ENCODE results near the gene COL8A2. TPM values are rescaled to one million over a fixed set of nuclear protein-coding genes. Genes with fewer than 3 reads are reported as not detected.
"Not testable (repeated sequence)": the region's sequence is repeated elsewhere in the genome, so short reads cannot be mapped to it uniquely, and the experiment has no call there.

Gene COL8A2
- total RNA-seq (2014; rRNA removed; shearing (Covaris generic)): 2.2 and 3.7 TPM in 2 replicates

DNA sequence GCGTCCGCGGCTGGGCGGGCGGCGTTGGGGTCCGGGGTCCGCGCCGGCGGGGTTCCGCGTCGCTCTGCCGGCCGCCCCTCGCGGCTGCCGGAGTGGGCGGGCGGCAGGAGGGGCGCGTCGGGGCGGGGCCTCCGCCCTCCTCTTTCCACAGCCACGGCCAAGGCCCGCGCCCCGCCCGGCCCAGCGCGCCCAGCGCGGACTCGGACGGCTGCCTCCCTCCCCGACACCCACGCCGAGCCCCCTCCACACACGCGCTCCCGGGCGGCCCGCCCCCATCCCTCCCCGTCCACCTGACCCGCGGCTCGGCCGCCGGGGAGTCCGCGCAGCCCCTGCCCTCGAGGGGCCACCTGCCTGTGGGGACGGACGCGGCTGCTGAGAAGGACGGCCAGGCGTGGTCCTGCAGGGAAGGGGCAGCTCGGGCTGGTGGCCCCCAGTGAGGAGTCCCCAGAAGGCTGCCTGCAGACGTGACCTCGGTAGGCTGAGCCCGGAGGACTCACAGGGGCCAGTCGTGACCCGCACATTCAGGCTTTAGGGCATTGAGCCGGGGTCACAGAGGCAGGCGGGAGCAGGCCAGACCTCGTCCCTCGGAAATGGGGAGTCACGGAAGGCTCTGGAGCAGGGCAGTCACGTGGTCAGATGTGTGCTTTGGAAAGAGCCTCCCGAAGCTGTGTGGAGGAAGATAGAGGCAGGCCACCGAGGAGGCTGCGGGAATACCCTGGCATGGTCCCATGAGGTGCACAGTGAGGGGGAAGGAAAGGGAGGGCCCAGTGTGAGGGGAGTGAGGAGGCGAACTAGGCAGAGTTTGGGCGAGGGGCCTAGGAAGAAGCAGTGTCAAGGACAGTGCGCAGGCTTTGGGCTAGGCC, at the start of gene COL8A2:
COL8A2 (minus strand) TSS at position 94 of the 863 bp plus-strand sequence. CDS start 24,980 bp downstream, outside the sequence.
- no peak for DNase-seq (ENCODE audit: low read depth)

DNA sequence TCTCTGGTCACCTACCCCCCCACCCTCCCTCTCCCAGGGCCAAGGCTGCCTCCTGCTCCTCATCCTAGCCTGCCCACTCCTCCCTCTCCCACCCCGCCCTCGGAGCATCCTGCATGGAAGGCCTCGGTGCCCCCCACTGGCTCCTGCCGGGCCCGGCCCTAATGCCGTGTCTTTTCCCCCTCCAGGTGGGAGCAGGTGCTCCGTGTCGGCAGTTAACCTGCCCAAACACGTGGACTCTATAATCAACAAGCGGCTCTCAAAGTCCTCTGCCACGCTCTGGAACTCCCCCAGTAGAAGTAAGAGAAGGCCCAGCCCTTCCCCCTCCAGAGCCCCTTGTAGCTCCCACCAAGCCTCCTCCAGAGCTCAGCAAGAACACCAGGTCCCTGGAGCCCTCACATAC, 49.7 kb upstream of the COL8A2 start:
- no peak for DNase-seq (ENCODE audit: low read depth)

DNA sequence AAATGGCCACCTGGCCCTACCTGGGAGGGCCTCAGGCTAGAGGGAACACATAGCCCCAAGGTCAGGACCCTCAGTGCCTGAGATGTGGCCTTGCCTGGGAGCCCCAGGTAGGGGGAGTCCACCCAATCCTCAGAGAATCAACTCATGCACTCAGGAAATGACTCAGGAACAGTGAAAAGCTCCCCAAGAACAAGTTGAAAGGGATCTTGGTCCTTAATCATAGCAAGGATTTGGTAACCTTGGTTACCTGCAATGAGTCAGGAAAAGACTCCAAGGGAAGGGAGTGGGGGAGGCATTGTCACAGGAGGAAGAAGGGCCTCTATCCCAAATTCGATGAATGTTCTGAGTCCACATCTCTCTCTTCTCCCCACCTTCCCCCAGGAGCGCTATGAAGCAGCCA, 48.0 kb upstream of the COL8A2 start:
- DNase-seq (ENCODE audit: low read depth): peak; percentile 85

DNA sequence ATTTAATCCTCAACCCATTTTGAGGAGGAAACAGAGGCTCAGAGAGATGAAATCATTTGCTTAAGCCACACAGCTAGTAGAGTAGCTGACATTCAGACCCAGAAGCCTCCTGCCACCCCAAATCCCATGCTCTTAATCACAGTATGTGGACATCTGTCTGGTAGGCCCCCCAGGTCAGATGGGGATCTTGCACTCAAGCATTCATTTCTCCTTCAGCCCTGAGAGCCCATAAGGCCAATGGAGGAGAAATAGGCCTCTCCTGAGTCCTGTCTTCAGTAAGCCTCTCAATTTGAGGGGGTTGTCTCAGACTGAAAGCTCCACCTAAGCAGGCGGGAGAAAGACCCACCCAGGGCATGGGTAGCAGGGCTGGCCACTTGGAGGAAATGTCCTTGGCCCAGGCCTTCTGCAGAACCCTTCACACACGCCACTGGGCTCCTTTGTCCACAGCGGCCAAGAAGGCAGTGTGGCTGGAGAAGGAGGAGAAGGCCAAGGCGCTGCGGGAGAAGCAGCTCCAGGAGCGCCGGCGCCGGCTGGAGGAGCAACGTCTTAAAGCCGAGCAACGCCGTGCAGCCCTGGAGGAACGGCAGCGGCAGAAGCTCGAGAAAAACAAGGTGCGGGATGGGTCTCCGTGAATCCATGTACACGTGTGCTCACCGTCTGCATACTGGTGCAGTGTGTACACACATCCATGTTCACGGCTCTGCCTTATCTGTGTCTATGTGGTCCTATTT, 47.2 kb upstream of the COL8A2 start:
- DNase-seq (ENCODE audit: low read depth): no peak

DNA sequence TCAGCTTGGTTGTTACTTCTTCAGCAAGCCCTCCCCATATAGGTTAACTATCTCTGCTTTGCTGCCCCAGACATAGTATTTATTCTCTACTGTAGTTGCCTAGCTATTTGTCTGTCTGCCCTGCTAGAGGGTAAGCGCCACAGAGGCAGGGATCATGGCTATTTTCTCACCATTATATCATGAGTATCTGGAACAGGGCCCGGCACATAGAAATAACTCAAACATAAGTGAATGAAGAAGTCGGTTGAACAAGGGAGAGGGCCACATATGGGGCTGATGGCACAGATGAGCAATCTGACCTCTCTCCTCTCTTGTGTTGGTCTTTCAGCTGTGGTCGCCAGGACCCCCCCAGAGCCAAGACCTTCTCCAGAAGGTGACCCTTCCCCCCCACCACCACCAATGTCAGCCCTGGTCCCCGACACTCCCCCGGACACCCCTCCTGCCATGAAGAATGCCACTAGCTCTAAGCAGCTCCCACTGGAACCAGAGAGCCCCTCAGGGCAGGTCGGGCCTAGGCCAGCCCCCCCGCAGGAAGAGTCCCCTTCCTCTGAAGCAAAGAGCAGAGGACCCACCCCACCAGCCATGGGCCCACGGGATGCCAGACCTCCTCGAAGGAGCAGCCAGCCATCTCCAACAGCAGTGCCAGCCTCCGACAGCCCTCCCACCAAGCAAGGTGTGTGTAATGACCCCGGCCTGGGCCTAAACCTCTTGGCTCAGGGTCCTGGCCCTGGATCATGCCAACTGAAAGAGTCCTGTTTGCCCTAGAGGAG, 45.8 kb upstream of the COL8A2 start:
- no peak for DNase-seq (ENCODE audit: low read depth)

DNA sequence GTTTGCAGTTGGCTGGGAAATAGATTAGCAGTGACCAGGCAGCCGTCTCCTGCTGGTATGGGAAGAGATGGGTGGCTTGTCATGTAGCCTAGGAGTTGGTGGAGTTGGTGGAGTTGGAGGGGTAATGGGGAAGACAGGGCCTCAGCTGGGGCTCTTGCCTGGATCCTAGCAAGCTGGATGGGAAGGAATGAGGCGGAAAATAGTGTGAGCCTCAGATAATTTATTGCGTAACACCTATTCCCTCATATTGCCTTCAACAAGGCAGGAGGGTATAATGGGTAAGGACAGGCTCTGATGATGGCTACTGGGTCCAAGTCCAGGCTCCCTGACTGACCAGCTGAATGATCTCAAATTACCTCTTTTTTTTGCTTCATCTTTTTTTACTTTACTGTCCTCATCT, 43.5 kb upstream of the COL8A2 start:
- DNase-seq (ENCODE audit: low read depth): no peak

DNA sequence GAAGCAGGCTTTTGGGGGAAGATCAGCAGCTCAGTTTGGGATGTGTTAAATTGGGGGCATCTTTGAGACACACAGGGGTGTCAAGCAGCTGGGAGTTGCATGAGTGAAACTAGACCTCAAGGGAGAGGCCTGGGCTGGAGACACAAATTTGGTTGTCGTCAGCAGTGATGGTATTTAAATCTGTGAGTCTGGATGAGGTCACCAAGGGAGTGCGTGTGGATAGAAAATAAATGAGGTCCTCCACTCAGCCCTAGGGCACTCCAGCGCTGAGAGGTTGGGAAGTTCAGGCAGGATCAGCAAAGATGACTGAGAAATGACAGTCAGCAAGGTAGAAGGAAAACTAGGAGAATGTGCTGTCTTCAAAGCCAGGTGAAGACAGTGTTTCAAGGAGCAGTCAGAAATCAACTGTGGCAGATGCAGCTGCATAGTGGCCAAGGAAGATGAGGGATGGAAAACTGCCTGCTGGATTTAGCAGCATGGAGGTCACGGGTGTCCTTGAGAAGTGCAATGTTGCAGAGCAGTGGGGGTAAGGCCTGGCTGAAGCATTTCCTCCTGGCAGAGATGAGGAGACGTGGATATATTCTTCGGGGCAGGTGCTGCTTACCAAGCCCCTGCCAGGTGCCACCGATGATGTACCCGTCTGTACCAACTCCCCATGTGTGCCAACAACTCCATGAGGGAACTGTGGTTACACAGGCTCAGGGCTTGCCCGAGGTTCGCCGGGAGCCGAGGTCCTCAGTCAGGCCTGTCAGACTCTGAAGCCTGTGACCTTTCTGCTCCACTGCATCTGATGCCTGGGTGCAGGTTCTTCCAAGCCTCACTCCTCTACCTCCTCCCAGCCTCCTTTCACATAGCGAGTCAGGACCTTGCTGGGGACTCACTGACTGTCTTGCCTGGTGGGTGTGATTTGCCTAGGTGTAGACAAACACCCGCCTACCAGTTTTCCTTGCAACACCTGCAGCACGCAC, 42.2 kb upstream of the COL8A2 start:
- DNase-seq (ENCODE audit: low read depth): no peak

DNA sequence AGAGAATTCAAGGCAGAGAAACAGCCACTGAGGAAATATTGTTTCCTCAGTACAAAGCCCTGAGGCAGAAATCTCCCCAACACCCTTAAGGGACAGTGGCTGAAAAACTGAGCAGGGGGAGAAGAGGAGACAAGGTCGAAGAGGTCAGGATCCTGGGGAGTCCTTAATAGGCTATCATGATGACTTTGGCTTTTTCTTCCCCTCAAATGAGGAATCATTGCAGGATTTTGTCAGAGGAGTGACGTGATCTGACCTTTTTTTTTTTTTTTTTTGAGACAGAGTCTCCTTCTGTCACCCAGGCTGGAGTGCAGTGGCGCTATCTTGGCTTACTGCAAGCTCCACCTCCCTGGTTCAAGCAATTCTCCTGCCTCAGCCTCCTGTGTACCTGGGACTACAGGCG, 41.1 kb upstream of the COL8A2 start:
- DNase-seq (ENCODE audit: low read depth): no peak

DNA sequence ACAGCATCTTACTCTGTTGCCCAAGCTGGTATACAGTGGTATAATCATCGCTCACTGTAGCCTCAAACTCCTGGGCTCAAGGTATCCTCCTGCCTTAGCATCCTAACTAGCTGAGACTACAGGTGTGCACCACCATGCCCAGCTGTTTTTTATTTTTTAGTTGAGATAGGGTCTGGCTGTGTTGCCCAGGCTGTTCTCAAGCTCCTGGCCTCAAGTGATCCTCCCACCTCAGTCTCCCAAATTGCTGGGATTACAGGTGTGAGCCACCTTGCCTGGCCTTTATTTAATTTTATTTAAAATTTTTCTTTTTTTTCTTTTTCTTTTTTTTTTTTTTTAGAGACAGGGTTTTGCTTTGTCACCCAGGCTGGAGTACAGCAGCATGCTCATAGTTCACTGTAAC, 40.1 kb upstream of the COL8A2 start:
- DNase-seq (ENCODE audit: low read depth): no peak

DNA sequence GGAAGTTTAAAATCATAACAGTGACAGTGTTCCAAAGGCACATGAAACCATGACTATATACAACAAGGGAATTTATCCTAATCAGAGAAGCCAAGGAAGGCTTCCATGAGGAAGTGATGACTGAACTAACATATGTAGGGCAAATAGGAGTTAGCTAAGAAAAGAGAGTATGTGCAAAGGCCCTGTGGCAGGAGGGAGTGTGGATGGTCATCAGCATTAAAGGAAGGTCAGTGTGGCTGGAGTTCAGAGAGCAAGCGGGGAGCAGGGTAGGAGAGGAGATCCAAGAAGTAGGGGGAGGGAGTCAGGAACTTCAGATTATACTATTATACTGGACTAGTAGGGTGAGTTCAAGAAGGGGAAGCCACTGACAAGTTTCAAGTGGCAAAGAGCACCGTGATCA, 39.3 kb upstream of the COL8A2 start:
- no peak for DNase-seq (ENCODE audit: low read depth)

DNA sequence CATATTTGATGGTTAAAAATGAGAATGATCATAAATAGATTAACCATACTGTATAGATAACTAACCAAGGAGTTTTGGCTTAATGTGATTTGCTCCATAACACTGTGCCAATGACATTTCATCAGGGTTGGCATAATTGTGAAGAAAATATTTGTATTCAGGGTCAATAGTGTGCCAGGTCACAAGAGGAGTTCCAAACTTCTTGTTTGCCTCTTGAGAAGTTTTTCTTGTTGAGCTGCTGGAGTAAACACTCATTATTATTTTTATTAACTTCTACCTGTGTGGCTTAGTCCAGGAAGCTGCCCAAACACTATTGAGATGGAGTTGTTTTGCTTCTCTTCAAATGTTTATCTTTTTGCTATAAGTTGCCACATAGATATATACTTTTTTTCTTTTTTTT, 38.4 kb upstream of the COL8A2 start:
- no peak for DNase-seq (ENCODE audit: low read depth)

DNA sequence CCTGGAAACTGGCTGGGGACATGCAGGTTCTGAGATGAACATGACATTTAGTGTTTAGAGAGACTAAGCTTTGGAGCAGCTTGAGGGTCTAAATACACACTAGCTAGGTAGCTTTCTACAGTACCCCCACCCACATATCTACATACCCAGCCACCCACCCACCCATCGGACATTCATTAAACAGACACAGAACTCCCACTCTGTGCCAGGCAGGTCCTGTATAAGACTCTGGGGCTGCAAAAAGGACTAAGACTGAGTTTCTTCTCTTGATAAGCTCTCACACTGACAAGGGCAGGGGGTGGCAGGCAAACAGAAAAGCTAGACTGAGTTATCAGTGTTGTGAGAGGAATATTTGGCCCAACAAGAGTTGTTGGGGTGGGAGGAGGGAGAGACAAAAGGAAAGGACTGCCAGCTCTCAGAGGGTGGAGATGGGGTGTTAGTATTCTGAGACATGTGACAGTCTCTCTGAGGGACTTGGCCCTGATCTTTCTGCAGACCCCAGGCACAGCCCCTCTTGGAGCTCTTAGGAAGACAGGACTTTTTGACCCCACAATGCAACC, 37.7 kb upstream of the COL8A2 start:
- no peak for DNase-seq (ENCODE audit: low read depth)

DNA sequence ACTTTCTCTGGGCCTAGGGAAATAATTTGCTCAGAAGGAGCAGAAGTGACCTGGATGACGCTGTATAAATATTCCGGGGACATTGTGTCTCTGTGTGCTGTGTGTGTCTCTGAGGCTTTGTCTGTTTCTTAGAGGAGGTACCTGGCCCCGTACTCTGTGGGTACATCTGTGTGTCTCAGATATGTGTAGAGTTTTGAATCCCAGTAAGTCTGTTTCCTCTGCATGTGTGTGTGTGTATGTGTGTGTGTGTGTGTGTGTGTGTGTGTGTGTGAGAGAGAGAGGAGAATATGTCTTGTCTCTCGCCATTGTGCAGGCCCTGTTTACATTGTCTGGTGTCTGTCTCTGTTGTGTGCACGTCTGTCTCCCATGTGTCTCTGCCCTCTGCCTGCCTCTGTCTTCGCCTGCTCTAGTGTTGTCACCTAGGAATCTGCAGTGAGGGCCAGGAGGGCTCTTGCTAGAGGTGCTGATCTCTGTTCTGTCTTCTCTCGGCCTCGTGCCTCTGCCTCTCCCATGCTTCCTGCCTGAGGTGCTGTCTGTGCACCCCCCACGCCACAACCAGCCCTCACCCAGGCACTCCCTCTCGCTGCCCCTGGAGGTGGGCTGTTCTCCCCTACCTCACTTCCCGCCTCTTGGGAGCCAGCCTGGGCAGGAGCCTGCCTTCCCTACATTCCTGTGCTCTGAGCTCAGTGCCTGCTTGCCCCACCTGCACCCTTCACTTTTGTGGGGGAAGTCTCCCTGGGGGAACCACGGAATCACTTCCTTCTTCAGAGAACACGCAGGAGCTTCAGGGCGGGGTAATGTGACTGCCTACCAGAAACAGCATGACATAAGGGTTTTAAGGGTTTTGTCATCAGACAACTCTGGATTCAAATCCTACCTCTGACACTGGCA, 36.9 kb upstream of the COL8A2 start:
- peak; percentile 71 for DNase-seq (ENCODE audit: low read depth)

DNA sequence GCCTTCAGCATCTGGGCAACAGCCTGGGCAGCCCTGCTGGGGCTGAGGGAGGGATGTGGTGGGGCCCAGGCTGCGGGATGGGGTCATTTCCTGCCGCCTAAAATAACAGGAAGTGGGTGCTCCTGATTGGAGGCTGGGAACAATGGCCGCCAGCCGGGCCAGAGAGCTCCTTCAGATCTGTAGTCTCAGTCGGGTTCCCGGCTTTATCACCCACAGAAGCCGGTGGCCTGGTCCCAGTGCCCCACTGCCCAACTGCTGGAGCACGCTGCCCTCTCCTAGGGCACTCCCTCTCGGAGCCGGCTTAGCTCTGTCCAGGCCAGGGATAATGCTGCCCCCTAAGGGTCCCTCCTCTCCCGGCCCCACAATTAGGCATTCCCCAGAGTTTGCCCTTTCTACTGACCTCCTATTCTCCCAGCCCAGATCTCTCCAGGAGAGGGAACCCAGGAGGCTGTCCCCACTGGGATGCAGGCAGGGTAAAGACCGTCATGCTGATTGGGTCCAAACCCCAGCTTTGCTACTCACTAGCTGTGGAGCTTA, 36.0 kb upstream of the COL8A2 start:
- DNase-seq (ENCODE audit: low read depth): peak; percentile 90

DNA sequence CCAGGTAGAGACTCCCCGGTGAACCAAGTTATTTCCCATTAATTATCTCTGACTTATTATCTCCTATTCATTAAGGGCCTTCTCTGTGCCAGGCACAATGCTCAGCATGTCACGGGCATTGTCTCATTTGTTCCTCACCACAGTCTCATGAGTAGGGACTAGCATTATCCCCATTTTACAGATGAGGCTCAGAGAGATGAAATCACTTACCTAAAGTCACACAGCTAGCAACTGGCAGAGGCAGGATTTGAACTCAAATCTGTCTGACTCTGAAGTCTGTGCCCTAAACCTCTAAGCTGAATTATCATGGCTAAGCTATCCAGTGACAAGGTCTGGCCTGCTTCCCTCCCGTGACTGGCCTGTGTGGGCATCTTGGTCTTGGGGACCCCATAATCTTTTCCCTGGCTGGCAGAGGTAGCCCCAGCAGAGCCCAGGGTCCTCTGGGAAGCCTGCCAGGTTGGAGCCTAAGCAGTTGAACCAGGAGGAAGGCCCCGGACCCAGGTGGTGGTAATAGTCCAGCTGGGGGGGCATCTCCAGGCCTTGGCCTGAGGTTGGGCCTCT, 35.4 kb upstream of the COL8A2 start:
- DNase-seq (ENCODE audit: low read depth): no peak

DNA sequence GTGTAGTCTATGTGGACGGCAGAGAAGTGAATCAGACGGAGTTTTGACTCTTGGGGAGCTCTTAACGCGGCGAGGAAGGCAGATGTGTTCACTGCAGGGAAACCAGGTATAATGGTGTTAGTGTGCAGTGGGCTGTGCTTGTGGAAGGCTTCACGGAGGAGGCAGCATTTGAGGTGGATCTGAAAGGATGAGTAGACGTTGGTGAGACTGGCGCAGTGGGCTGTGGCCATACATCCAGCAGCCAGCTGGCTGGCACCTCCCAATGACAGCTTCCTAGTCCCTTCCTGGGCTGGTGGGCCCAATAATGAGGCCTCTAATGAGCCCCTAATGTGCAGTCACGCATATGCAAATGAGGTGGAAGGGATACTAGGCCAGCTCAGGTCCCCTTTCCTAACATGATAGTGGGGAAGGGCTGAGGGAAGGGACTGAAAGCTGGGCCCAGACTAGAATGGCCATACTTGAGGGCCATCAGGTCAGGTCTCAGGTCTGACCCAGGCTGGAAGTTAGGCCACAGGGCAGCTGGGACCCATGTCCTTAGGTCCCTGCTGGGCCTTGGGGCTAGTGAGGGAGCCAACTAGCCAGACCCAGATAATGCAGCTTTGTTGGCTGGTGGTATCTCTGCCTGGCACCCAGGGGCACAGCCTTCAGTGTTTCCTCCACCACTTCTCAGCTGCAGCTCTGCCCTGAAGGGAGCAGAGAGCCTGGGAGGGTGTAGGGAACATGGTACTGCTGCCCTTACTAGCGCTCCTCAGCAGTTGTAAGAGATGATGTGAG, 34.8 kb upstream of the COL8A2 start:
- no peak for DNase-seq (ENCODE audit: low read depth)

DNA sequence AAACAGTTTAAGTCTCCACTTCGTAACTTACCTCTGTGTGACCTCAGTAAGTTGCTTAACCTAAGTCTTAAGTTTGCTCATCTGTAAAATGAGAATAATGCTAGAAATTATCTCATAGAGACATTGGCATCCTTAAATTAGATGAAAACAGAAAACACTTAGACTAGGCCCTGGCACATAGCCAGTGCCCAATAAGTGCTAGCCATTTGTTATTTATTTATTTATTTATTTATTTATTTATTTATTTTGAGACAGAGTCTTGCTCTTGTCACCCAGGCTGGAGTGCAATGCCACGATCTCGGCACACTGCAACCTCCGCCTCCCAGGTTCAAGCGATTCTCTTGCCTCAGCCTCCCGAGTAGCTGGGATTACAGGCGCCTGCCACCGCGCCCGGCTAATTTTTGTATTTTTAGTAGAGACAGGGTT, 33.8 kb upstream of the COL8A2 start:
- DNase-seq (ENCODE audit: low read depth): not testable (repeated sequence)
